PC-9 (cell line): ENCODE measurements around the gene LCLAT1. TPM values are rescaled to one million over a fixed set of nuclear protein-coding genes. Genes with fewer than 3 reads are reported as not detected.

Experiments
- BruUV-seq: library from RNA; stranded (reverse); fragments of 400-500 nt; replicated peaks from 2 replicates; lab custom pipeline; 2021; lab: Mats Ljungman, UMichigan
- CTCF ChIA-PET: fragments of 300-600 bp; sonication (Branson Sonifier 250); formaldehyde crosslinking; loops from one replicate; lab custom pipeline; 2022; ENCODE audit warnings: antibody characterized with exemption; lab: Charles Lee
- POLR2A ChIA-PET: fragments of 300-600 bp; sonication (Branson Sonifier 250); formaldehyde crosslinking; loops from one replicate; lab custom pipeline; 2022; ENCODE audit warnings: antibody characterized with exemption; ENCODE audit not compliant: unreplicated experiment; lab: Charles Lee
- DNase-seq, 2 experiments: peaks; one replicate each; pipeline versions ENCODE4 v3.0.0 to v3.0.0-alpha.2; 2015 to 2022; ENCODE audit warnings: mixed read lengths in 1 of 2
- H2AFZ ChIP-seq: fragments of 200-600 bp; sonication (generic); 2 replicates; pipeline ENCODE4 v1.8.1; 2017; ENCODE audit warnings: antibody characterized with exemption
- H3F3A ChIP-seq: fragments of 200-600 bp; sonication (generic); 2 replicates; pipeline ENCODE4 v1.8.1; 2017; ENCODE audit warnings: antibody characterized with exemption, mild to moderate bottlenecking, low read depth; ENCODE audit not compliant: insufficient read depth
- H3K27ac ChIP-seq: fragments of 200-600 bp; sonication (generic); 2 replicates; pipeline ENCODE4 v1.6.1; 2016; ENCODE audit warnings: mixed run types
- H3K27me3 ChIP-seq: fragments of 200-600 bp; sonication (generic); 2 replicates; pipeline ENCODE4 v1.6.1; 2016; ENCODE audit warnings: low read depth, mixed run types; ENCODE audit not compliant: insufficient read depth
- H3K36me3 ChIP-seq: fragments of 200-600 bp; sonication (generic); 2 replicates; pipeline ENCODE4 v1.6.1; 2016; ENCODE audit warnings: low read depth, mixed run types
- H3K4me1 ChIP-seq: fragments of 200-600 bp; sonication (generic); replicated peaks from 2 replicates; pipeline ENCODE4 v1.6.1; 2016; ENCODE audit warnings: mixed run types; ENCODE audit not compliant: insufficient read depth
- H3K4me2 ChIP-seq: fragments of 200-600 bp; sonication (generic); 2 replicates; pipeline ENCODE4 v1.6.1; 2017; ENCODE audit warnings: mixed run types
- H3K4me3 ChIP-seq: fragments of 200-600 bp; sonication (generic); 2 replicates; pipeline ENCODE4 v1.6.1; 2016; ENCODE audit warnings: mixed run types
- H3K79me2 ChIP-seq: fragments of 200-600 bp; sonication (generic); 2 replicates; pipeline ENCODE4 v1.6.1; 2017; ENCODE audit warnings: low read depth, mixed run types
- H3K9me2 ChIP-seq: fragments of 200-600 bp; sonication (generic); 2 replicates; pipeline ENCODE4 v1.8.1; 2017; ENCODE audit warnings: mild to moderate bottlenecking; ENCODE audit not compliant: insufficient read depth
- H3K9me3 ChIP-seq: fragments of 200-600 bp; sonication (generic); 2 replicates; pipeline ENCODE4 v1.8.1; 2016; ENCODE audit warnings: low read depth; ENCODE audit not compliant: insufficient read depth
- H4K20me1 ChIP-seq: fragments of 200-600 bp; sonication (generic); 2 replicates; pipeline ENCODE4 v1.8.1; 2017; ENCODE audit not compliant: insufficient read depth
- EZH2 ChIP-seq: fragments of 200-600 bp; sonication (generic); IDR thresholded peaks from 2 replicates; pipeline ENCODE4 v1.8.0; 2017; ENCODE audit warnings: antibody characterized with exemption, low read depth
- intact Hi-C: fragments of 100-400 bp; cut with micrococcal nuclease; formaldehyde crosslinking; loops from one replicate; pipeline ENCODE4 v1.10.0; 2022; ENCODE audit not compliant: unreplicated experiment
- total RNA-seq: library from RNA; stranded (reverse); gene quantifications from 2 replicates; pipeline ENCODE4 v1.2.3, GENCODE V29; 2021
- TF ChIP-seq, protein P1 (sequence below): fragments of 200-600 bp; sonication (generic); conservative IDR thresholded peaks from 2 replicates; pipeline ENCODE4 v1.6.1; 2017; ENCODE audit warnings: mixed run types, antibody characterized with exemption, mild to moderate bottlenecking, moderate library complexity

LCLAT1 gene
- total RNA-seq, 1 experiment from 2014 or later: 35.7 TPM

DNA sequence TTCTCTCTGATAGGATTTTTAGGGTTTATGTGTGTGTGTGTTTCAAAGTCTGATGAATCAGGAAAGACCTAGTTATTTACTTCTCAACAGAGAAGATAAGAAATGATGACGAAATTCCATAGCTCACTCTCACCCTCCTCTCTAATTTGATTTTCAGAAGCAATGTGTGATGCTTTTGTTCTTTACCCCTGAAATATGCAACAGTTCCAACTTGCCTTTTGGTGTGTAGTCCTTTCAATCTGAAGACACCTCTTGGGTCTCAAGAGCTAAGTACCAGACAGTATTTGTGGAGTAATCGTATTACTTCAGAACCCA lies 18.7 kb upstream of the LCLAT1 start:
- intact Hi-C loops: no loop called here
- H3K9me2 ChIP-seq: no peaks in the 10 kb centered on the region
- POLR2A ChIA-PET: no interaction called here
- H2AFZ ChIP-seq: no peak overlapping the region
- DNase-seq: no peak
- H3F3A ChIP-seq: no peaks in the 10 kb centered on the region
- no peaks in the 10 kb centered on the region for H4K20me1 ChIP-seq
- H3K4me2 ChIP-seq: no peak overlapping the region
- H3K9me3 ChIP-seq: no peaks in the 10 kb centered on the region
- no peaks in the 10 kb centered on the region for H3K4me1 ChIP-seq
- TF ChIP-seq, protein P1, sequence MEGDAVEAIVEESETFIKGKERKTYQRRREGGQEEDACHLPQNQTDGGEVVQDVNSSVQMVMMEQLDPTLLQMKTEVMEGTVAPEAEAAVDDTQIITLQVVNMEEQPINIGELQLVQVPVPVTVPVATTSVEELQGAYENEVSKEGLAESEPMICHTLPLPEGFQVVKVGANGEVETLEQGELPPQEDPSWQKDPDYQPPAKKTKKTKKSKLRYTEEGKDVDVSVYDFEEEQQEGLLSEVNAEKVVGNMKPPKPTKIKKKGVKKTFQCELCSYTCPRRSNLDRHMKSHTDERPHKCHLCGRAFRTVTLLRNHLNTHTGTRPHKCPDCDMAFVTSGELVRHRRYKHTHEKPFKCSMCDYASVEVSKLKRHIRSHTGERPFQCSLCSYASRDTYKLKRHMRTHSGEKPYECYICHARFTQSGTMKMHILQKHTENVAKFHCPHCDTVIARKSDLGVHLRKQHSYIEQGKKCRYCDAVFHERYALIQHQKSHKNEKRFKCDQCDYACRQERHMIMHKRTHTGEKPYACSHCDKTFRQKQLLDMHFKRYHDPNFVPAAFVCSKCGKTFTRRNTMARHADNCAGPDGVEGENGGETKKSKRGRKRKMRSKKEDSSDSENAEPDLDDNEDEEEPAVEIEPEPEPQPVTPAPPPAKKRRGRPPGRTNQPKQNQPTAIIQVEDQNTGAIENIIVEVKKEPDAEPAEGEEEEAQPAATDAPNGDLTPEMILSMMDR: no peak
- no peak for TF ChIP-seq EZH2
- no TSS peak for BruUV-seq
- H3K27ac ChIP-seq: no peak overlapping the region
- H3K36me3 ChIP-seq: no peaks in the 10 kb centered on the region
- no peaks in the 10 kb centered on the region for H3K27me3 ChIP-seq
- no peaks in the 10 kb centered on the region for H3K79me2 ChIP-seq
- no peak overlapping the region for H3K4me3 ChIP-seq
- CTCF ChIA-PET: no interaction called here

DNA sequence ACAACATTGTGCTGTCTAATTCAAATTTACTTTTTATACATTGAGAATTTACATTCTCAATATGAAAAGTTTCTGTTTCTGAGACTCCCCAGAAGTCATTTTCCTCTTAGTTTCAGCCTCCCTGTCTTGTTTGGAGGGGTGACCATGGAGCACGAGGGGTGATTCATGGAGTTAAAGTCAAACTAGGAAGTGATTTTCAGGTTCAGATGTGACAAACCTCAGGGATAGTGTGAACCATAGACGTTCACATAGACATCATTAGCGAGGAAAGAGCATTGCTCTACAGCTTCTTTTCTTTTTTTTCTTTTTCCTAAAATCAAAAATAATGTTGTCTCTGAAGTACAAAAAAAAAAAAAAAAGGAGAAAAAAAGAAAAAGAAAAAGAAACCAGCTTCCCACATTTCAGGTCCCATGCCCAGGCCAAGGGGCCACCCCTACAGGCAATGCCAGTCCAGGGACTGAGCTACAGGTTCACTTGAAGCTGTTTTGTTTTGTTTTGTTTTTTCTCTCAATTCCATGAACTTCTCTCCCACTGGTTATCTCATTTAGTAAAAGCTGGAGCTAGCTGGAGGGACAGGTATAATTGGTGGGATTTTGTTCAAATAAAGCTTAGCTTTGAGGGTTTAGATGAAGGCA lies 18.1 kb upstream of the LCLAT1 start:
- no peak overlapping the region for H3K4me2 ChIP-seq
- no peaks in the 10 kb centered on the region for H3K9me3 ChIP-seq
- no TSS peak for BruUV-seq
- H3K9me2 ChIP-seq: no peaks in the 10 kb centered on the region
- H3K4me1 ChIP-seq: no peaks in the 10 kb centered on the region
- POLR2A ChIA-PET: no interaction called here
- TF ChIP-seq, protein P1: no peak
- TF ChIP-seq EZH2: no peak
- H3K4me3 ChIP-seq: no peak overlapping the region
- DNase-seq: no peak
- H3K79me2 ChIP-seq: no peaks in the 10 kb centered on the region
- intact Hi-C loops: no loop called here
- H2AFZ ChIP-seq: no peak overlapping the region
- no peak overlapping the region for H3K27ac ChIP-seq
- no peaks in the 10 kb centered on the region for H3F3A ChIP-seq
- H3K36me3 ChIP-seq: no peaks in the 10 kb centered on the region
- H3K27me3 ChIP-seq: no peaks in the 10 kb centered on the region
- CTCF ChIA-PET: no interaction called here
- no peaks in the 10 kb centered on the region for H4K20me1 ChIP-seq

- CTCF ChIA-PET: no interaction called here
- TF ChIP-seq EZH2: no peak
- TF ChIP-seq, protein P1: no peak
- no peaks in the 10 kb centered on the region for H3F3A ChIP-seq
- no peak for DNase-seq
- H2AFZ ChIP-seq: no peak overlapping the region
- intact Hi-C loops: no loop called here
- H3K4me1 ChIP-seq: no peaks in the 10 kb centered on the region
- H3K36me3 ChIP-seq: no peaks in the 10 kb centered on the region
- BruUV-seq: no TSS peak
- H3K4me3 ChIP-seq: no peak overlapping the region
- no peaks in the 10 kb centered on the region for H3K27me3 ChIP-seq
- no peaks in the 10 kb centered on the region for H3K9me2 ChIP-seq
- H3K9me3 ChIP-seq: no peaks in the 10 kb centered on the region
- no peaks in the 10 kb centered on the region for H4K20me1 ChIP-seq
- H3K79me2 ChIP-seq: no peaks in the 10 kb centered on the region
- no peak overlapping the region for H3K27ac ChIP-seq
- no peak overlapping the region for H3K4me2 ChIP-seq
- POLR2A ChIA-PET: no interaction called here
Observed at GRCh38 chr2:30433541-30434299, 13.3 kb upstream of the LCLAT1 start.
